Upper lobe of right lung (tissue), 1 donor: ENCODE results near the gene KCNQ4. TPM values are rescaled to one million over a fixed set of nuclear protein-coding genes. Genes with fewer than 3 reads are reported as not detected.

Experiments
- ATAC-seq: fragments of 200-7000 bp; cut with Tn5 transposase; one replicate; pipeline ENCODE4 v1.9.1; 2020; ENCODE audit warnings: mild to moderate bottlenecking, moderate library complexity
- DNase-seq: peaks from one replicate; pipeline ENCODE4 v3.0.0-alpha.2; 2020
- H3K27ac ChIP-seq: fragments of 200-600 bp; one replicate; pipeline ENCODE4 v1.8.0; 2022
- H3K27me3 ChIP-seq: fragments of 200-600 bp; one replicate; pipeline ENCODE4 v1.8.0; 2022; ENCODE audit warnings: mild to moderate bottlenecking
- H3K36me3 ChIP-seq: fragments of 200-600 bp; one replicate; pipeline ENCODE4 v1.8.0; 2022
- H3K4me1 ChIP-seq: fragments of 200-600 bp; one replicate; pipeline ENCODE4 v1.8.0; 2022
- H3K4me3 ChIP-seq: fragments of 200-600 bp; one replicate; pipeline ENCODE4 v1.8.0; 2022; ENCODE audit warnings: mild to moderate bottlenecking
- H3K9me3 ChIP-seq: fragments of 200-600 bp; one replicate; pipeline ENCODE4 v1.8.0; 2022
- intact Hi-C: fragments of 100-400 bp; cut with DNase I; formaldehyde crosslinking; loops from one replicate; pipeline ENCODE4 v1.11.0; 2022
- total RNA-seq: library from RNA; stranded (reverse); fragmentation: NEBNext Ultra II Directional; extraction: Animal tissue kit (Norgen Biotek cat#: 25700); gene quantifications from one replicate; pipeline ENCODE4 v1.2.1, GENCODE V29; 2021
- TF ChIP-seq, protein P1 (sequence below): fragments of 200-600 bp; IDR thresholded peaks from one replicate; pipeline ENCODE4 v1.8.0; 2022; ENCODE audit warnings: antibody characterized with exemption
- donor health status: DM: no; HTN: yes; CAD: no; lungs with severe emphysema.

Gene KCNQ4
- total RNA-seq, 1 donor from 2014 or later: 0.96 TPM

DNA sequence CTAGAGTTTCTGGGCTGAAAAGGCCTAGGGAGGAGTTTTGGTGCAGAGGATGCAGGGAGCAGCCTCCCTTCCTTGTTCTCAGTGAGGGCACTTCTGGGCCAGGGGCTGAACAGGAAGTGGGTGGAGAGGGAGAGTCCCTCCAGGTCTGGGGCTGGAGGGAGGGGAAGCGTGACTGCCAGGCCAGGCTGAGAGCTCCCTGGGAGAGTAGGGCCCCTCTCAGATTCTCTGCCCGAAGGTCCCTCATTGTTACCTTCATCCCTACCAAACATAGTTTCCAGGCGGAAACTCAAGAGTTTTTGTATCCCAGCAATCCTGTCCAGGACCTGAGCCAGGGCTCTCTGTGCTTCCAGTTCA, 41.8 kb downstream of the KCNQ4 start:
- DNase-seq: no peak
- Histone ChIP-seq H3K36me3 (no peaks in the 10 kb centered on the region), H3K4me1 (peaks cover 18% of the 10 kb centered on the region), H3K27me3 (no peaks in the 10 kb centered on the region), H3K27ac (no peak overlapping the region), H3K9me3 (no peaks in the 10 kb centered on the region), H3K4me3 (no peak overlapping the region)
- intact Hi-C loops: no loop called here
- peak; percentile 12 for ATAC-seq
- TF ChIP-seq, protein P1, sequence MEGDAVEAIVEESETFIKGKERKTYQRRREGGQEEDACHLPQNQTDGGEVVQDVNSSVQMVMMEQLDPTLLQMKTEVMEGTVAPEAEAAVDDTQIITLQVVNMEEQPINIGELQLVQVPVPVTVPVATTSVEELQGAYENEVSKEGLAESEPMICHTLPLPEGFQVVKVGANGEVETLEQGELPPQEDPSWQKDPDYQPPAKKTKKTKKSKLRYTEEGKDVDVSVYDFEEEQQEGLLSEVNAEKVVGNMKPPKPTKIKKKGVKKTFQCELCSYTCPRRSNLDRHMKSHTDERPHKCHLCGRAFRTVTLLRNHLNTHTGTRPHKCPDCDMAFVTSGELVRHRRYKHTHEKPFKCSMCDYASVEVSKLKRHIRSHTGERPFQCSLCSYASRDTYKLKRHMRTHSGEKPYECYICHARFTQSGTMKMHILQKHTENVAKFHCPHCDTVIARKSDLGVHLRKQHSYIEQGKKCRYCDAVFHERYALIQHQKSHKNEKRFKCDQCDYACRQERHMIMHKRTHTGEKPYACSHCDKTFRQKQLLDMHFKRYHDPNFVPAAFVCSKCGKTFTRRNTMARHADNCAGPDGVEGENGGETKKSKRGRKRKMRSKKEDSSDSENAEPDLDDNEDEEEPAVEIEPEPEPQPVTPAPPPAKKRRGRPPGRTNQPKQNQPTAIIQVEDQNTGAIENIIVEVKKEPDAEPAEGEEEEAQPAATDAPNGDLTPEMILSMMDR: no peak

DNA sequence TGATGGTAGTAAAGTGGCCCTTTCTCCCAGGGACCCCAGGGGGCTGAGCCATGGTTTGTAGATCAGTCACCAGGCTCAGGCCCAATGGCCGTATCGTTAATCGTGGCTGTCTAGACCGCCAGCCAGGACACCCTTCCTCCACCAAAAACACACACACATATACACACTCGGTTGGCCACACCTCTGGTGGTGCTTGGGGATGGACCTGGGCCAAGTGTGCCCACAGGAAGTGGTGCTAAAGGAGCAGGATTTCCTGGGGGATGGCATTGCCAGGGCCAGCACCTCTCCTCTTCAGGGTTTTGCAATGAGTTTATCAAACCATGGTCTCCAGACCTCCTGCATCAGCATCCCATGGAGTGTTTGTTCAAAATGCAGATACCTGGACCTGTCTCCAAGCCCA, 42.4 kb downstream of the KCNQ4 start:
- Histone ChIP-seq H3K4me1 (peaks cover 18% of the 10 kb centered on the region), H3K36me3 (no peaks in the 10 kb centered on the region), H3K27me3 (no peaks in the 10 kb centered on the region), H3K9me3 (no peaks in the 10 kb centered on the region), H3K27ac (no peak overlapping the region), H3K4me3 (no peak overlapping the region)
- DNase-seq (no peak), ATAC-seq (no peak)
- intact Hi-C loops: no loop called here
- TF ChIP-seq, protein P1: no peak

DNA sequence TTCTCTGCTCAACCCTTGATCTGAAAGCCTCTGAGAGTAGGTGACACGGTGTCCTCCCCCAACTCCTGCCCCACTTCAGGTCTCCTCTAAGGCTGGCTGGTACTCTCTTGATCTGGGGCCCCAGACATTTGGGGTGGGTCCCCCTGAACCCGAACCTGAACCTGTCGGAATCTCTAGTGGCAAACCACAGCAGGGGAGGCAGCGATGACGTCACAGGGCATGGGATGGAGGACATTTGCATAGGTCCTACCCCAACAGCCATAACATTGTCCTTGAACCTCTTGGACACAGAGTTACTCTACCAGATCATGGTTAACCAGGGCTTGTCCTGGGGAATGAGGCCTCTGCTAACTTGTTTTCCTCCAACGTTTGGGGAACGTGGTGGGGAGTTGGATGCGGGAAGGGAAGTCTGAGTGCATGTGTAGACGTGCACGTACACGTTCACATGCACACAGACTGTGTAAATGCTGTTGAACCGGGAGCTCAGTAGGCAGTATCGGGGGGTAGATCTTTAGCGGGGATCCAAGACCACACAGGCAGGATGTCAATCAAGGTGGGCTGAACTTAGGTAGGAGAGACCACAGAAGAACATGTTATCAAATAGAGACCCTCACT, 46.2 kb downstream of the KCNQ4 start:
- no peak for ATAC-seq
- Histone ChIP-seq H3K36me3 (no peaks in the 10 kb centered on the region), H3K9me3 (no peaks in the 10 kb centered on the region), H3K4me3 (no peak overlapping the region), H3K27ac (no peak overlapping the region), H3K4me1 (peaks cover 14% of the 10 kb centered on the region), H3K27me3 (no peaks in the 10 kb centered on the region)
- no peak for DNase-seq
- TF ChIP-seq, protein P1: no peak
- intact Hi-C loops: no loop called here

DNA sequence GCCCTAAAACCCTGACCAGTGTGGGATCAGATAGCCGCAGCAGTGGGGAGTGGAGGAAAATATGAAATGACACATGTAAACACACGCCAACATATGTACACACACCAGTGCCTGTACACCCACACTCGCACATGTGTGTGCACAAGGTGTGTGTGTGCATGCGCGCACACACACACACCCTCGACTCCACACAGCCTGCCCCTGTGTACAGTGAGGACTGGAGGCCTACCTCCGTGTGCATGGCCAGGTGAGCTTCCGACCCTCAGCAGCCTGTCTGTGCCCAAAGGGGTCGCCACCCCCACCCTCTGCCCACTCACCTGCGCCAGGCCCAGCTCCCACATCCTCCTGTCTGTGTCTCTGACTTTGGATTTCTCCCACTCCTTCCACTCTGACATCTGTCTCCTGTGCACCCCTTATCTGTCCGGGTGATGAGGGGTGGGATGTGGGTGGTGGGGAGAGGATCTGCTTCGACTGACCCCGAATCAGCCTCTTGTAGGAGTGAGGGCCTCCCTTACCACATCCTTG, 46.9 kb downstream of the KCNQ4 start:
- Histone ChIP-seq H3K9me3 (no peaks in the 10 kb centered on the region), H3K36me3 (no peaks in the 10 kb centered on the region), H3K27me3 (no peaks in the 10 kb centered on the region), H3K27ac (no peak overlapping the region), H3K4me3 (no peak overlapping the region), H3K4me1 (peaks cover 7% of the 10 kb centered on the region)
- intact Hi-C loops: no loop called here
- DNase-seq (no peak), ATAC-seq (no peak)
- TF ChIP-seq, protein P1: no peak

DNA sequence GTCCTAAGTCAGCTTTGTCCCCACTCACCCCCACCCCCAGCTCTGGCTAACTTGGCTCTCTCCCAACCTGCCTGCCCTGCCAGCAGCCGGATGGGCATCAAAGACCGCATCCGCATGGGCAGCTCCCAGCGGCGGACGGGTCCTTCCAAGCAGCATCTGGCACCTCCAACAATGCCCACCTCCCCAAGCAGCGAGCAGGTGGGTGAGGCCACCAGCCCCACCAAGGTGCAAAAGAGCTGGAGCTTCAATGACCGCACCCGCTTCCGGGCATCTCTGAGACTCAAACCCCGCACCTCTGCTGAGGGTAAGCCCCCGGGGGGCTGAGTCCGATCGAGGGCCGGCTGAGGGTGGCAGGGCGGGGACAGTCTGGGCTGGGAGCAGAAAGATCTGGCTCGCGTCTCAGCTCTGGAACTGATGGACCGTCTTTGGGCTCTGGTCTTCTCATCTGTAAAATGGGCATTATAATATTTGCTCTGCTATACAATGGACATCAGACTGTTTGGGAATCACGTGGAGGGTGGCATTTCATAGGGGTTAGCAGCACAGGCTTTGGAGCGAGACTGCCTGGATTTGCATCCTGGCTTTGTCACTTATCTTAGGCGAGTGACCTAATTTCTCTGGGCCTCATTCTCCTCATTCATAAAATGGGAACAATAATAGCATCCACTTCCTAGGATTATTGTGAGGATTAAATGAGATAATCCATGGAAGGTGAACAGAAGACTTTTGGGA, 47.6 kb downstream of the KCNQ4 start:
- TF ChIP-seq, protein P1: no peak
- no peak for DNase-seq
- Histone ChIP-seq H3K27ac (no peak overlapping the region), H3K4me1 (no peaks in the 10 kb centered on the region), H3K4me3 (no peak overlapping the region), H3K36me3 (no peaks in the 10 kb centered on the region), H3K27me3 (no peaks in the 10 kb centered on the region), H3K9me3 (no peaks in the 10 kb centered on the region)
- intact Hi-C loops: no loop called here
- ATAC-seq: no peak
